ENCODE data around the gene NR2E1. TPM values are rescaled to one million over a fixed set of nuclear protein-coding genes. Genes with fewer than 3 reads are reported as not detected.

Gene NR2E1
- total and polyA plus RNA-seq, 7 donors: not detected

GRCh38 chr6:108133594-108134179 lies 32.1 kb upstream of the NR2E1 start:
- H3K9me3 ChIP-seq: no peaks in the 10 kb centered on the region
- peak overlapping the region; percentile 58 to 83 (median 74) for H3K27ac ChIP-seq
- H3K27me3 ChIP-seq: peaks cover 0 to 19% (median 4%) of the 10 kb centered on the region in 3 donors
- DNase-seq: peak; percentile 75
- peaks cover 0 to 15% (median 13%) of the 10 kb centered on the region in 4 donors for H3K4me1 ChIP-seq
- no peaks in the 10 kb centered on the region for H3K36me3 ChIP-seq
- H3K4me3 ChIP-seq: peak overlapping the region; percentile 20 to 54 (median 50)
- 2 to 4% methylated on average over 36 of the region's 36 CpGs for WGBS, 2 donors
- intact Hi-C loops (cut with DNase I): loop anchor here (10.0 kb wide), 1 partner anchor 131 kb away; the partner anchor contains the start of gene SNX3
- TF ChIP-seq EP300 (IDR thresholded peaks at IDR 0.05): no peak
- TF ChIP-seq POLR2A (IDR thresholded peaks at IDR 0.05): no peak
- TF ChIP-seq CTCF (IDR thresholded peaks at IDR 0.05): no peak
- TF ChIP-seq POLR2AphosphoS5 (IDR thresholded peaks at IDR 0.05): no peak

GRCh38 chr6:108134213-108134970 lies 31.4 kb upstream of the NR2E1 start:
- peaks cover 0 to 19% (median 4%) of the 10 kb centered on the region in 3 donors for H3K27me3 ChIP-seq
- no peaks in the 10 kb centered on the region for H3K36me3 ChIP-seq
- WGBS, 2 donors: 8 to 21% methylated on average over 18 of the region's 18 CpGs
- H3K9me3 ChIP-seq: no peaks in the 10 kb centered on the region
- H3K27ac ChIP-seq: peak overlapping the region; percentile 58 to 83 (median 74)
- DNase-seq: no peak
- peaks cover 0 to 15% (median 13%) of the 10 kb centered on the region in 4 donors for H3K4me1 ChIP-seq
- intact Hi-C loops (cut with DNase I): loop anchor here (10.0 kb wide), 1 partner anchor 130 kb away; the partner anchor contains the start of gene SNX3
- TF ChIP-seq POLR2A (IDR thresholded peaks at IDR 0.05) (no peak), CTCF (IDR thresholded peaks at IDR 0.05) (no peak), POLR2AphosphoS5 (IDR thresholded peaks at IDR 0.05) (no peak), EP300 (IDR thresholded peaks at IDR 0.05) (no peak)
- H3K4me3 ChIP-seq: peak overlapping the region in 3 of 4 donors; percentile 48 to 54 (median 51)

GRCh38 chr6:108142240-108142639 lies 23.6 kb upstream of the NR2E1 start:
- Histone ChIP-seq H3K27ac (no peak overlapping the region), H3K9me3 (no peaks in the 10 kb centered on the region), H3K4me3 (no peak overlapping the region), H3K27me3 (no peaks in the 10 kb centered on the region), H3K4me1 (no peaks in the 10 kb centered on the region), H3K36me3 (no peaks in the 10 kb centered on the region)
- 78% methylated on average over 1 of the region's 1 CpG for WGBS, 2 donors
- TF ChIP-seq POLR2AphosphoS5 (IDR thresholded peaks at IDR 0.05) (no peak), POLR2A (IDR thresholded peaks at IDR 0.05) (no peak), CTCF (IDR thresholded peaks at IDR 0.05) (no peak), EP300 (IDR thresholded peaks at IDR 0.05) (no peak)
- intact Hi-C loops (cut with DNase I): no loop called here
- DNase-seq: no peak

- no peak for DNase-seq
- Histone ChIP-seq H3K36me3 (no peaks in the 10 kb centered on the region), H3K27me3 (peaks cover 0 to 30% (median 23%) of the 10 kb centered on the region in 3 donors), H3K9me3 (no peaks in the 10 kb centered on the region), H3K4me3 (no peak overlapping the region), H3K27ac (no peak overlapping the region), H3K4me1 (no peaks in the 10 kb centered on the region)
- TF ChIP-seq EP300 (IDR thresholded peaks at IDR 0.05) (no peak), POLR2A (IDR thresholded peaks at IDR 0.05) (no peak), POLR2AphosphoS5 (IDR thresholded peaks at IDR 0.05) (no peak), CTCF (IDR thresholded peaks at IDR 0.05) (no peak)
- intact Hi-C loops (cut with DNase I): no loop called here
- WGBS, 2 donors: 75 to 89% methylated on average over 6 of the region's 6 CpGs
These were observed 20.2 kb upstream of the NR2E1 start for GRCh38 chr6:108145639-108146038.
